Measurements from ENCODE around the gene ABI3.
"Not testable (repeated sequence)": the region's sequence is repeated elsewhere in the genome, so short reads cannot be mapped to it uniquely, and the experiment has no call there.

The ABI3 gene

GRCh38 chr17:49258394-49258793 is 47.9 kb downstream of the ABI3 start:
- no peak for DNase-seq

DNA sequence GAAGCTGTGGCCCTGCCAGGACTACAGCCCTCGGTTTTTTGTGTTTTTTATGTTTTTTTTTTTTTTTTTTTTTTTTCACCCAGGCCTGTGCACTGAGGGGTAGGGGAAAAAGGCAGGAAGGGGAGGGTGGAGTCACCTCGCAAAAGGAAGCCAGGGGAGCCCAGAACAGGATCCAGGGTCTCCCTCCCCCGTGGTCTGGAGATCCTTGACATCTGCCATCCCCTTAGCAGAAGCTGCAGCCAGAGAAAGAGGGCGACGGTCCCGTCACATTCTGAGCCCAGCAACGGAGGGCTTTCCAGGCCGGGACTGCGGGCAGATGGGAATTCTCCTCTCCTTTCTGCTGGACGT is 49.1 kb downstream of the ABI3 start:
- DNase-seq = no peak

GRCh38 chr17:49260011-49260816 is 49.7 kb downstream of the ABI3 start:
- peak; percentile 7 for DNase-seq

DNA sequence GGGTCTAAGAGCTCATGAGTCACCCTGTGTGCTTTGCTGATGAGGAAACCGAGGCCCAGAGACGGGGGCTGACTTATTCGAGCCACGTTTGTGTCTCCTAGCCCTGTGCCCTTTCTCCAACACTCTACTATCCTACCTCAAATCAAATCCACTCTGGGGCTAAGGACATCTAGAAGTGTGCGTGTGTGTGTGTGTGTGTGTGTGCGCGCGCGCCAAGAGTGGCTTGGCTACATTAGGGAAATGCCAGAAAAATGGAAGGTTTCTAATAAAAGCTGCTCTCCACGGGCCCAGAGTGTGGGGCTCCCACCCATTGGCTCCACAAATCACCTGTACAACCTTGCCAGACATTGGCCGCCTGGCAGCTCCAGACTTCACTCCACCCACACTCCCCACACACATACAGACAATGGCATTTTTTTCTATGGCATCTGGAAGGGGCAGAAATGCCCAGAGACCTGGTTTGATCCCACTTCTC is 50.3 kb downstream of the ABI3 start:
- no peak for DNase-seq

DNA sequence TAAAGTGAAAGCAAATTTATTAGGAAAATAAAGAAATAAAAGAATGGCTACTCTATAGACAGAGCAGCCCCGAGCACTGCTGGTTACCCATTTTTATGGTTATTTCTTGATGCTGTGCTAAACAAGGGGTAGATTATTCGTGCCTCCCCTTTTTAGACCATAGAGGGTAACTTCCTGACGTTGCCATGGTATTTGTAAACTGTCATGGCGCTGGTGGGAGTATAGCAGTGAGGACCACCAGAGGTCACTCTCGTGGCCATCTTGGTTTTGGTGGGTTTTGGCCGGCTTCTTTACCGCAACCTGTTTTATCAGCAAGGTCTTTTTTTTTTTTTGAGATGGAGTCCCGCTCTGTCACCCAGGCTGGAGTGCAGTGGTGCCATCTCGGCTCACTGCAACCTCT is 51.0 kb downstream of the ABI3 start:
- DNase-seq = not testable (repeated sequence)

DNA sequence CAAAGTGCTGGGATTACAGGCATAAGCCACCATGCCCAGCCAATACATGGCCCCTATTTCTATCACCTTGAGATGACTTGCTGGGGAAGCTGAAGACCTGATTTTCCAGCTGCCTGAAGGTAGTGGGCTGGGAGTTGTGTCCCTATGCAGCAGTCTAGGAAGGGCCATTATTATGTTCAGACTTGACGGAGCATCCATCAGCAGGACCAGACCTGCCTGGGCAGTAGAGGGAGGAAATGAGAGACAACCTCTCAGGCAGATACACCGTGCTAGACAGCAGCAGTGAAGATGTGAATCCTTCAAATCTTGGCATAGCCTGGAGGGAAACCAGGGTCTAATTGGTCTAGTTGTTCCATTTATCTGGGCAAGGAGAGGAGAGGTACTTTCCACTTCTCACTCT is 55.7 kb downstream of the ABI3 start:
- no peak for DNase-seq

DNA sequence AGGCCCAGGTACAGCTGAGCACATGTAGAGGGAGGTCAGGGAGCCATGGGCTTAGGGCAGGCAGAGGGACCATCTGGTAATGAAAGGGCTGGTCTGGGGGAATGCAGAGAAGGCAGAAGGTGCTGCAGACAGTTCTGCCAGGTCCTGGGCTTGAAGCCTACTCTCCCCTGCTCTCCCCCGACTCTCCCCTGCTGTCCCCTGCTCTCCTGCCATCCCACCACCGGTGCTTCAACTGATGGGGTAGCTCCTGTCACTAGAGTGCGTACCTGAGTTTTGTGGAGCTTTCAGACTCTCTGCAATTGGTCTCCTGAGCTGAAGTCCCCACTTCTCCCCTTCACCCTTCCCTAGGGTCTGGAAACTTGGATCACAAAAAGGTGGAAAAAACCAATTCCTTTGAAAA is 57.4 kb downstream of the ABI3 start:
- DNase-seq = no peak

DNA sequence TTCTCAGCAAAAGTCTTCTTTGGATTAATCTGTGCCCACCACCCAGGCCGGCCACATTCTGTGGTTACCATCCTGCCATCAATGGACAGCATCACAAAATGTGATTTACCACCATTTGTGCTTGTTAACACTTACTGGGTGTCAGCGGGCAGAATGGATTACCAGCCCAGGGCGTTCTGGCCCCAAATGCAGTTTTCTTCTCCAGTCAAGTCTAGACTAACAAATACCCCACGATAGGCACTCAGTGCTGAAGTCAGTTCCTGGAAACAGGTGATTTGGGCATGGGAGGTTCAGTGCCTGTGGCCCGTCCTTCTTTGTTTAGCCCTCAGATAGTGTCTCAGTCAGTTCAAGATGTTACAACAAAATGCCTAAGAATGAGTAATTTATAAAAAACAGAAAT is 58.8 kb downstream of the ABI3 start:
- no peak for DNase-seq
